HEK293T (cell line): ENCODE data around the gene TRIM24.

Experiments used
- BHLHE40 ChIP-seq: fragments of 450-650 bp; IDR thresholded peaks from 2 replicates; pipeline ENCODE4 v1.6.1; 2016; ENCODE audit warnings: mild to moderate bottlenecking, moderate library complexity, borderline replicate concordance
- CTBP1 ChIP-seq: fragments of 450-650 bp; IDR thresholded peaks from 2 replicates; pipeline ENCODE4 v1.6.1; 2016; ENCODE audit warnings: borderline replicate concordance
- ELF4 ChIP-seq: fragments of 450-650 bp; IDR thresholded peaks from 2 replicates; pipeline ENCODE4 v1.6.1; 2017; ENCODE audit warnings: antibody characterized with exemption
- FOXA1 ChIP-seq: fragments of 450-650 bp; IDR thresholded peaks from 2 replicates; pipeline ENCODE4 v1.6.1; 2016; ENCODE audit warnings: mild to moderate bottlenecking
- FOXM1 ChIP-seq: fragments of 450-650 bp; IDR thresholded peaks from 2 replicates; pipeline ENCODE4 v1.6.1; 2017; ENCODE audit warnings: mild to moderate bottlenecking, borderline replicate concordance
- L3MBTL2 ChIP-seq: fragments of 450-650 bp; conservative IDR thresholded peaks from 2 replicates; pipeline ENCODE4 v1.6.1; 2016; ENCODE audit warnings: mild to moderate bottlenecking
- SP1 ChIP-seq: fragments of 450-650 bp; IDR thresholded peaks from 2 replicates; pipeline ENCODE4 v1.6.1; 2017
- TARDBP ChIP-seq: fragments of 450-650 bp; IDR thresholded peaks from 2 replicates; pipeline ENCODE4 v1.6.1; 2016

DNA sequence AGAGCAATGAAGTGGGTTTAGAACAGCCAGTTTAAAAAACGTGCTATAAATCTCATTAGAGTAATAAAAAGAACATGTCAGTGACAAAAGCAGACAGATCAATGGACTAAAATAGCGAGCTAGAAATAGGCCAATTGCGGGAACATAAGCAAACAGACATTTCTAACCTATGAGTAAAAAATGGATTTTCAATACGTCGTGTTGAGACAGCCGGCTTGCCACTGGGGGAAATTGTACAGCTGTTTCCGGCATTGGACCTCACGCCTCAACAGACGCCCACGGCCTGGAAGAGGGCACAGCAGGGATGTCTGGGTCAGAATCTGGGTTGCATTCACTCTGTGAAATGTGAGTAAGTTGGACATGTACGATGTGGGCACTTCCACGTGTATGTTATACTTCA, 148.2 kb downstream of the TRIM24 start:
- no peak for TF ChIP-seq CTBP1
- no peak for TF ChIP-seq BHLHE40
- no peak for TF ChIP-seq TARDBP
- TF ChIP-seq SP1 = no peak
- no peak for TF ChIP-seq L3MBTL2
- TF ChIP-seq ELF4 = no peak
- TF ChIP-seq FOXM1 = no peak
- TF ChIP-seq FOXA1 = no peak
